Activated naive CD4-positive, alpha-beta T cell treated with anti-CD3 and anti-CD28 coated beads for 36 hours (primary cell): ENCODE measurements around the gene IQCB1. TPM values are rescaled to one million over a fixed set of nuclear protein-coding genes. Genes with fewer than 3 reads are reported as not detected.
"Not testable (repeated sequence)": the region's sequence is repeated elsewhere in the genome, so short reads cannot be mapped to it uniquely, and the experiment has no call there.

Source experiments
- CTCF ChIA-PET: fragments of 350-600 bp; sonication (Branson Sonifier 250); formaldehyde crosslinking; loops from one replicate; lab custom pipeline; 2021; ENCODE audit warnings: antibody characterized with exemption; lab: Charles Lee
- DNase-seq: peaks from one replicate; pipeline ENCODE4 v3.0.0-alpha.2; 2020
- H3K27ac Mint-ChIP-seq: one replicate; pipeline ENCODE4 v1.8.0; 2021; ENCODE audit warnings: mild to moderate bottlenecking, mixed read lengths
- H3K27me3 Mint-ChIP-seq: one replicate; pipeline ENCODE4 v1.8.0; 2021; ENCODE audit warnings: low read depth, mixed read lengths
- H3K36me3 Mint-ChIP-seq: one replicate; pipeline ENCODE4 v1.8.0; 2021; ENCODE audit warnings: low read depth, mixed read lengths
- H3K4me1 Mint-ChIP-seq: one replicate; pipeline ENCODE4 v1.8.0; 2021; ENCODE audit warnings: low read depth, mixed read lengths
- H3K4me3 Mint-ChIP-seq: one replicate; pipeline ENCODE4 v1.8.0; 2021; ENCODE audit warnings: mild to moderate bottlenecking, moderate library complexity, mixed read lengths
- H3K9me3 Mint-ChIP-seq: one replicate; pipeline ENCODE4 v1.8.0; 2021; ENCODE audit warnings: mixed read lengths
- intact Hi-C: fragments of 100-400 bp; cut with micrococcal nuclease; formaldehyde crosslinking; loops from one replicate; pipeline ENCODE4 v1.15.1; 2023
- total RNA-seq, 2 experiments: library from RNA; stranded (reverse); gene quantifications; one replicate each; pipeline ENCODE4 v1.2.3, GENCODE V29; 2021

The IQCB1 gene
- total RNA-seq, 2 experiments from 2014 or later = 36.5 to 37.8 TPM

GRCh38 chr3:121757812-121758545 lies 76.9 kb downstream of the IQCB1 start:
- CTCF ChIA-PET = no interaction called here
- Mint-ChIP-seq H3K4me3 (no peak overlapping the region), H3K27ac (no peak overlapping the region), H3K27me3 (no peaks in the 10 kb centered on the region), H3K4me1 (no peaks in the 10 kb centered on the region), H3K9me3 (no peaks in the 10 kb centered on the region), H3K36me3 (no peaks in the 10 kb centered on the region)
- intact Hi-C loops = no loop called here
- no peak for DNase-seq

GRCh38 chr3:121757087-121757811 lies 77.6 kb downstream of the IQCB1 start:
- Mint-ChIP-seq H3K27me3 (no peaks in the 10 kb centered on the region), H3K4me1 (no peaks in the 10 kb centered on the region), H3K9me3 (no peaks in the 10 kb centered on the region), H3K4me3 (no peak overlapping the region), H3K36me3 (no peaks in the 10 kb centered on the region), H3K27ac (no peak overlapping the region)
- intact Hi-C loops = no loop called here
- no peak for DNase-seq
- CTCF ChIA-PET = no interaction called here

GRCh38 chr3:121752772-121753171 lies 82.1 kb downstream of the IQCB1 start:
- peaks cover 5% of the 10 kb centered on the region for H3K4me1 Mint-ChIP-seq
- no peaks in the 10 kb centered on the region for H3K9me3 Mint-ChIP-seq
- H3K27me3 Mint-ChIP-seq = no peaks in the 10 kb centered on the region

GRCh38 chr3:121752261-121752660 lies 82.6 kb downstream of the IQCB1 start:
- Mint-ChIP-seq H3K4me3 (no peak overlapping the region), H3K27me3 (no peaks in the 10 kb centered on the region), H3K4me1 (peaks cover 5% of the 10 kb centered on the region), H3K9me3 (no peaks in the 10 kb centered on the region), H3K27ac (no peak overlapping the region), H3K36me3 (no peaks in the 10 kb centered on the region)
- DNase-seq = no peak
- CTCF ChIA-PET = interaction anchor here (0.6 kb wide), 1 partner anchor 205 kb away, joined by 3 read pairs; no protein-coding TSS in a partner anchor
- intact Hi-C loops = no loop called here

More at GRCh38 chr3:121752772-121753171, 82.1 kb downstream of the IQCB1 start:
- Mint-ChIP-seq H3K4me3 (no peak overlapping the region), H3K36me3 (no peaks in the 10 kb centered on the region), H3K27ac (no peak overlapping the region)
- CTCF ChIA-PET = no interaction called here
- DNase-seq = no peak
- intact Hi-C loops = no loop called here

GRCh38 chr3:121750087-121750415 lies 84.8 kb downstream of the IQCB1 start:
- DNase-seq = no peak
- Mint-ChIP-seq H3K4me3 (no peak overlapping the region), H3K9me3 (no peaks in the 10 kb centered on the region), H3K27me3 (no peaks in the 10 kb centered on the region), H3K36me3 (no peaks in the 10 kb centered on the region), H3K27ac (no peak overlapping the region), H3K4me1 (peaks cover 5% of the 10 kb centered on the region)
- intact Hi-C loops = no loop called here
- CTCF ChIA-PET = no interaction called here

GRCh38 chr3:121749276-121750086 lies 85.4 kb downstream of the IQCB1 start, which contains the start of gene GOLGB1:
TSS of gene GOLGB1 (minus strand) at chr3:121749741. CDS start at chr3:121730971, 18,770 bp downstream.
- Mint-ChIP-seq H3K4me3 (no peak within 1 kb of the TSS), H3K4me1 (peaks cover 5% of the 10 kb centered on the region), H3K36me3 (no peaks in the 10 kb centered on the region), H3K27me3 (no peaks in the 10 kb centered on the region), H3K9me3 (no peaks in the 10 kb centered on the region), H3K27ac (no peak within 1 kb of the TSS)
- intact Hi-C loops = loop anchor here (1.0 to 10.0 kb wide), 12 partner anchors 14 to 1655 kb away; partner anchors contain the start of genes EAF2, FAM162A, GSK3B and HCLS1
- peak; percentile 97 for DNase-seq
- CTCF ChIA-PET = no interaction called here

GRCh38 chr3:121748680-121749275 lies 86.1 kb downstream of the IQCB1 start:
- Mint-ChIP-seq H3K4me1 (peaks cover 5% of the 10 kb centered on the region), H3K9me3 (no peaks in the 10 kb centered on the region), H3K36me3 (no peaks in the 10 kb centered on the region), H3K27ac (no peak overlapping the region), H3K27me3 (no peaks in the 10 kb centered on the region), H3K4me3 (no peak overlapping the region)
- CTCF ChIA-PET = no interaction called here
- DNase-seq = no peak
- intact Hi-C loops = loop anchor here (1.0 to 10.0 kb wide), 12 partner anchors 13 to 1654 kb away; partner anchors contain the start of genes EAF2, FAM162A, GSK3B and HCLS1

- no peak for DNase-seq
- Mint-ChIP-seq H3K4me1 (peaks cover 5% of the 10 kb centered on the region), H3K27me3 (no peaks in the 10 kb centered on the region), H3K36me3 (peaks cover 2% of the 10 kb centered on the region), H3K4me3 (no peak overlapping the region), H3K9me3 (peaks cover 2% of the 10 kb centered on the region), H3K27ac (no peak overlapping the region)
- intact Hi-C loops = loop anchor here (2.0 to 10.0 kb wide), 3 partner anchors 345 to 507 kb away; no protein-coding TSS in a partner anchor
- CTCF ChIA-PET = no interaction called here
Measured at GRCh38 chr3:121747976-121748375, 86.9 kb downstream of the IQCB1 start.

GRCh38 chr3:121743106-121743505 lies 91.8 kb downstream of the IQCB1 start:
- not testable (repeated sequence) for H3K9me3 Mint-ChIP-seq, H3K27ac Mint-ChIP-seq
- H3K4me1 Mint-ChIP-seq = peaks cover 16% of the 10 kb centered on the region

GRCh38 chr3:121740896-121741295 lies 94.0 kb downstream of the IQCB1 start:
- DNase-seq = no peak
- Mint-ChIP-seq H3K36me3 (peaks cover 13% of the 10 kb centered on the region), H3K27ac (no peak overlapping the region), H3K4me1 (peaks cover 21% of the 10 kb centered on the region), H3K4me3 (no peak overlapping the region), H3K9me3 (peaks cover 5% of the 10 kb centered on the region), H3K27me3 (no peaks in the 10 kb centered on the region)
- intact Hi-C loops = loop anchor here (10.0 kb wide), 1 partner anchor 514 kb away; no protein-coding TSS in a partner anchor
- CTCF ChIA-PET = no interaction called here

More at GRCh38 chr3:121743106-121743505, 91.8 kb downstream of the IQCB1 start:
- DNase-seq, H3K4me3 Mint-ChIP-seq, H3K27me3 Mint-ChIP-seq, CTCF ChIA-PET: not testable (repeated sequence)
- intact Hi-C loops = loop anchor here (10.0 kb wide), 1 partner anchor 512 kb away; no protein-coding TSS in a partner anchor
- peaks cover 13% of the 10 kb centered on the region for H3K36me3 Mint-ChIP-seq

GRCh38 chr3:121739902-121740301 lies 95.0 kb downstream of the IQCB1 start:
- H3K27me3 Mint-ChIP-seq = no peaks in the 10 kb centered on the region
- DNase-seq = no peak
- peaks cover 13% of the 10 kb centered on the region for H3K36me3 Mint-ChIP-seq
- peaks cover 29% of the 10 kb centered on the region for H3K4me1 Mint-ChIP-seq
- CTCF ChIA-PET = no interaction called here
- H3K4me3 Mint-ChIP-seq = no peak overlapping the region
- H3K9me3 Mint-ChIP-seq = peaks cover 5% of the 10 kb centered on the region
- intact Hi-C loops = loop anchor here (10.0 kb wide), 1 partner anchor 515 kb away; no protein-coding TSS in a partner anchor
- H3K27ac Mint-ChIP-seq = no peak overlapping the region
